ENCODE measurements around the gene EXOSC6. TPM values are rescaled to one million over a fixed set of nuclear protein-coding genes. Genes with fewer than 3 reads are reported as not detected.

EXOSC6 gene
- polyA plus RNA-seq, 3 donors, result 1.7 to 6.4 (median 4.1) TPM

- H3K27ac ChIP-seq (ENCODE audit: low read depth in 1 of 2, low read length in 2 of 2), result no peak overlapping the region
- H3K4me1 ChIP-seq (ENCODE audit: control insufficient read depth in 1 of 2, insufficient read depth in 2 of 2, low read length in 2 of 2), result peaks cover 11 to 20% of the 10 kb centered on the region in 2 donors
- H3K36me3 Mint-ChIP-seq, result peaks cover 35 to 60% of the 10 kb centered on the region in 2 donors
- H3K9ac ChIP-seq (ENCODE audit: insufficient read depth, low read length, poor library complexity, severe bottlenecking), result no peak overlapping the region
- H3K27me3 Mint-ChIP-seq (ENCODE audit: low read depth in 3 of 3), result no peaks in the 10 kb centered on the region
- peaks cover 0 to 4% (median 0%) of the 10 kb centered on the region in 7 donors for H3K9me3 Mint-ChIP-seq
- 88% methylated on average over 15 of the region's 16 CpGs for WGBS (ENCODE audit: insufficient coverage)
- no peaks in the 10 kb centered on the region for H3K27me3 ChIP-seq (ENCODE audit: control insufficient read depth in 2 of 2, insufficient read depth in 2 of 2, low read length in 2 of 2)
- peak overlapping the region in 1 of 2 donors; percentile 45 for H3K4me3 Mint-ChIP-seq
- H3K27ac Mint-ChIP-seq, result peak overlapping the region in 1 of 7 donors; percentile 37
- H3K79me2 ChIP-seq (ENCODE audit: insufficient read depth, low read length), result peaks cover 25% of the 10 kb centered on the region
- H3K36me3 ChIP-seq (replicated peaks in 1 of 2; ENCODE audit: control insufficient read depth in 1 of 2, insufficient read depth in 2 of 2, low read length in 2 of 2), result peaks cover 21 to 40% of the 10 kb centered on the region in 2 donors
- H3K9me3 ChIP-seq (replicated peaks in 1 of 2; ENCODE audit: control insufficient read depth in 1 of 2, insufficient read depth in 1 of 2, low read length in 2 of 2), result no peaks in the 10 kb centered on the region
- H4K20me1 ChIP-seq (ENCODE audit: insufficient read depth, low read length), result peaks cover 16% of the 10 kb centered on the region
- TF ChIP-seq CTCF (IDR thresholded peaks at IDR 0.05), result peak; percentile 84
- intact Hi-C loops (cut with micrococcal nuclease), result no loop called here
- peak; percentile 22 to 51 (median 34) for DNase-seq
- peaks cover 20% of the 10 kb centered on the region for H3K4me1 Mint-ChIP-seq
- H2AFZ ChIP-seq (ENCODE audit: insufficient read depth, low read depth, low read length, poor library complexity, severe bottlenecking), result no peak overlapping the region
- no peak overlapping the region for H3K4me2 ChIP-seq (replicated peaks; ENCODE audit: extremely low read depth, low read length, poor library complexity, severe bottlenecking)
- no peak overlapping the region for H3K4me3 ChIP-seq (replicated peaks in 1 of 3; ENCODE audit: low read depth in 2 of 3, low read length in 3 of 3)
These were observed 1.8 kb upstream of the EXOSC6 start for GRCh38 chr16:70253291-70254106.

- Histone ChIP-seq H3K27me3 (ENCODE audit: control insufficient read depth in 2 of 2, insufficient read depth in 2 of 2, low read length in 2 of 2) (no peaks in the 10 kb centered on the region), H3K4me3 (replicated peaks in 1 of 3; ENCODE audit: low read depth in 2 of 3, low read length in 3 of 3) (no peak overlapping the region), H3K79me2 (ENCODE audit: insufficient read depth, low read length) (peaks cover 32% of the 10 kb centered on the region), H3K9ac (ENCODE audit: insufficient read depth, low read length, poor library complexity, severe bottlenecking) (no peak overlapping the region), H3K4me1 (ENCODE audit: control insufficient read depth in 1 of 2, insufficient read depth in 2 of 2, low read length in 2 of 2) (peaks cover 11 to 20% of the 10 kb centered on the region in 2 donors), H3K36me3 (replicated peaks in 1 of 2; ENCODE audit: control insufficient read depth in 1 of 2, insufficient read depth in 2 of 2, low read length in 2 of 2) (peaks cover 14 to 32% of the 10 kb centered on the region in 2 donors), H2AFZ (ENCODE audit: insufficient read depth, low read depth, low read length, poor library complexity, severe bottlenecking) (peak overlapping the region; percentile 73), H3K27ac (ENCODE audit: low read depth in 1 of 2, low read length in 2 of 2) (no peak overlapping the region), H4K20me1 (ENCODE audit: insufficient read depth, low read length) (peaks cover 16% of the 10 kb centered on the region), H3K4me2 (replicated peaks; ENCODE audit: extremely low read depth, low read length, poor library complexity, severe bottlenecking) (peak overlapping the region; percentile 88), H3K9me3 (replicated peaks in 1 of 2; ENCODE audit: control insufficient read depth in 1 of 2, insufficient read depth in 1 of 2, low read length in 2 of 2) (no peaks in the 10 kb centered on the region)
- Mint-ChIP-seq H3K9me3 (peaks cover 0 to 4% (median 0%) of the 10 kb centered on the region in 7 donors), H3K27me3 (ENCODE audit: low read depth in 3 of 3) (no peaks in the 10 kb centered on the region), H3K27ac (no peak overlapping the region), H3K36me3 (peaks cover 25 to 54% of the 10 kb centered on the region in 2 donors), H3K4me1 (peaks cover 20% of the 10 kb centered on the region), H3K4me3 (no peak overlapping the region)
- no peak for TF ChIP-seq CTCF (IDR thresholded peaks at IDR 0.05)
- 95% methylated on average over 15 of the region's 21 CpGs for WGBS (ENCODE audit: insufficient coverage)
- intact Hi-C loops (cut with micrococcal nuclease), result no loop called here
- no peak for DNase-seq
These were observed 732 bp upstream of the EXOSC6 start for GRCh38 chr16:70252355-70252988.
